Lung (tissue), 12 donors: ENCODE data around the gene TBC1D1. TPM values are rescaled to one million over a fixed set of nuclear protein-coding genes. Genes with fewer than 3 reads are reported as not detected.
A peak's percentile ranks its signal among the peaks of the same experiment; 100 is the strongest.

Experiments used
- ATAC-seq: fragments of 200-7000 bp; cut with Tn5 transposase; one replicate; pipeline ENCODE4 v1.9.1; 2020; ENCODE audit warnings: moderate number of reproducible peaks; ENCODE audit not compliant: insufficient read depth, low FRiP score
- DNase-seq, 3 donors: peaks; one replicate each; pipeline ENCODE4 v3.0.0-alpha.2; 2013 to 2017
- H3K27ac ChIP-seq, 2 donors: one replicate each; pipeline ENCODE4 v1.5.1; 2013; ENCODE audit warnings: mild to moderate bottlenecking in 2 of 2, moderate library complexity in 2 of 2, control low read depth in 1 of 2, inconsistent platforms in 1 of 2, low read depth in 1 of 2, low read length in 1 of 2
- H3K27me3 ChIP-seq, 3 donors: one replicate each; pipeline ENCODE4 v1.5.1; 2013; ENCODE audit warnings: low read length in 2 of 3; ENCODE audit not compliant: control insufficient read depth in 3 of 3, insufficient read depth in 3 of 3
- H3K36me3 ChIP-seq, 4 donors: one replicate each; pipeline ENCODE4 v1.5.1; 2013; ENCODE audit warnings: low read length in 4 of 4, mild to moderate bottlenecking in 1 of 4, moderate library complexity in 1 of 4; ENCODE audit not compliant: control insufficient read depth in 4 of 4, insufficient read depth in 4 of 4
- H3K4me1 ChIP-seq, 5 donors: one replicate each; pipeline ENCODE4 v1.5.1; 2013; ENCODE audit warnings: low read length in 5 of 5, mild to moderate bottlenecking in 2 of 5, moderate library complexity in 1 of 5; ENCODE audit not compliant: control insufficient read depth in 5 of 5, insufficient read depth in 5 of 5
- H3K4me3 ChIP-seq: one replicate; pipeline ENCODE4 v1.5.1; 2013; ENCODE audit warnings: mild to moderate bottlenecking, control low read depth, moderate library complexity
- H3K9ac ChIP-seq, 2 donors: one replicate each; pipeline ENCODE4 v1.5.1; 2013; ENCODE audit warnings: low read length in 2 of 2, control low read depth in 1 of 2; ENCODE audit not compliant: insufficient read depth in 1 of 2
- H3K9me3 ChIP-seq, 4 donors: one replicate each; pipeline ENCODE4 v1.5.1; 2013; ENCODE audit warnings: low read length in 3 of 4, mild to moderate bottlenecking in 1 of 4, moderate library complexity in 1 of 4; ENCODE audit not compliant: control insufficient read depth in 4 of 4, insufficient read depth in 3 of 4
- WGBS, 2 donors: extraction: QIAGEN DNeasy Blood & Tissue Kit; methylation state at CpG; one replicate each; pipeline ENCODE4 v1.1.7; 2013; 5-methylcytosine and 5-hydroxymethylcytosine counted together
- polyA plus RNA-seq, 2 donors: library from polyadenylated mRNA; stranded (reverse); fragments of 200-250 nt; gene quantifications; one replicate each; pipeline ENCODE4 v1.2.1, GENCODE V29; 2013
- total RNA-seq, 2 donors: library from RNA; depleted of rRNA in 1 of 2; stranded (reverse); fragments of >200 nt in 1 of 2; gene quantifications; one replicate each; pipeline ENCODE4 v1.2.1, GENCODE V29; 2014 to 2021
- TF ChIP-seq, protein P1 (sequence below): IDR thresholded peaks from 2 replicates; pipeline ENCODE4 v1.5.1; 2012; ENCODE audit warnings: mild to moderate bottlenecking; ENCODE audit errors: control extremely low read depth, extremely low read depth
- donor health status: control.
- donor health status: control.
- donor health status: Bipolar disorder and iron deficiency.
- donor health status: healthy.
- donor health status: DM: yes; HTN: yes; CAD: no.

TBC1D1 gene
- total and polyA plus RNA-seq, 4 donors = 23.6 to 71.1 (median 43.9) TPM

DNA sequence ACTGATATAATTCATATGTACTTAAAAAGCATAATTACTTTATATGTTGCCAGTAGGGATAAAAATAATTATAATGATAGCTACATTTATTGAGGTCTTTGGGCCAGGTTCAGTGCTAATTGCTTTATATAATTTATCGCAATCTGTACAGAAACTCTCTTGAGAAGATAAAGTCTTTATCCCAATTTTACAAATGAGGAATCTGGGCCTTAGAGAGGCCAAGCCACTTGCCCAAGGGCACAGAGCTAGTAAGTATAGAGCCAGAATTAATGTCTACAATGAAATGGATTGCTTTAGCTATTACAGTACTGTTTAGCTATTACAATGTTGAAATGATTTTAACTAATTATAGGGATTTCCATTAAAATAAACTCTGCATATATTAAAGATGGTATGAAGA is 30.6 kb upstream of the TBC1D1 start:
- Histone ChIP-seq H3K27ac (no peak overlapping the region), H3K4me3 (no peak overlapping the region), H3K27me3 (no peaks in the 10 kb centered on the region), H3K9ac (no peak overlapping the region), H3K36me3 (peaks cover 0 to 13% (median 4%) of the 10 kb centered on the region in 4 donors), H3K4me1 (peaks cover 0 to 7% (median 2%) of the 10 kb centered on the region in 5 donors), H3K9me3 (no peaks in the 10 kb centered on the region)
- WGBS, 2 donors = 97 to 100% methylated on average over 1 of the region's 1 CpG
- DNase-seq = no peak
- ATAC-seq = no peak
- TF ChIP-seq, protein P1, sequence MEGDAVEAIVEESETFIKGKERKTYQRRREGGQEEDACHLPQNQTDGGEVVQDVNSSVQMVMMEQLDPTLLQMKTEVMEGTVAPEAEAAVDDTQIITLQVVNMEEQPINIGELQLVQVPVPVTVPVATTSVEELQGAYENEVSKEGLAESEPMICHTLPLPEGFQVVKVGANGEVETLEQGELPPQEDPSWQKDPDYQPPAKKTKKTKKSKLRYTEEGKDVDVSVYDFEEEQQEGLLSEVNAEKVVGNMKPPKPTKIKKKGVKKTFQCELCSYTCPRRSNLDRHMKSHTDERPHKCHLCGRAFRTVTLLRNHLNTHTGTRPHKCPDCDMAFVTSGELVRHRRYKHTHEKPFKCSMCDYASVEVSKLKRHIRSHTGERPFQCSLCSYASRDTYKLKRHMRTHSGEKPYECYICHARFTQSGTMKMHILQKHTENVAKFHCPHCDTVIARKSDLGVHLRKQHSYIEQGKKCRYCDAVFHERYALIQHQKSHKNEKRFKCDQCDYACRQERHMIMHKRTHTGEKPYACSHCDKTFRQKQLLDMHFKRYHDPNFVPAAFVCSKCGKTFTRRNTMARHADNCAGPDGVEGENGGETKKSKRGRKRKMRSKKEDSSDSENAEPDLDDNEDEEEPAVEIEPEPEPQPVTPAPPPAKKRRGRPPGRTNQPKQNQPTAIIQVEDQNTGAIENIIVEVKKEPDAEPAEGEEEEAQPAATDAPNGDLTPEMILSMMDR = no peak

DNA sequence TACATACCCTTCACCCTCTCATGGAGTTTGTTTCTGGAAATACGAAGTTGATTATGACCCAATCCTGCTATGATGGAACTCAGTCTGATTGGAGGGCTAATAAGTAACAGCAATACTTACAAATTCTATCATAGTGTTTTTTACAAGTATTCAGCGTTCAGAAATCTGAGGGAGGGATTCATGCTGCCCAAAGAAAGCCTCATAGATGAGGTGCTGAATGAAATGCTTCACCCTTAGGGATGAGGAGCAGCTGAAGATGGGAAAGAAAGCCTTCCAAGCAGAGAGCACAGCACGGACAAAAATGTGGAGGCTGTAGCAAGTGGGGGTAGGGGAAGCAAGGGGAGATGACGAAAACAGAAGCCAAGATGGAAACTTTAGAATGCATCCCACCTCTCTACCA is 27.9 kb upstream of the TBC1D1 start:
- DNase-seq (peak; percentile 14 to 62 (median 54)), ATAC-seq (no peak)
- no peak overlapping the region for H3K9ac ChIP-seq
- H3K4me3 ChIP-seq = no peak overlapping the region
- TF ChIP-seq, protein P1 = no peak
- H3K4me1 ChIP-seq = peaks cover 0 to 7% (median 2%) of the 10 kb centered on the region in 5 donors
- peaks cover 0 to 10% (median under 1%) of the 10 kb centered on the region in 4 donors for H3K36me3 ChIP-seq
- H3K27ac ChIP-seq = no peak overlapping the region
- 80 to 85% methylated on average over 4 of the region's 4 CpGs for WGBS, 2 donors
- H3K27me3 ChIP-seq = no peaks in the 10 kb centered on the region
- no peaks in the 10 kb centered on the region for H3K9me3 ChIP-seq

DNA sequence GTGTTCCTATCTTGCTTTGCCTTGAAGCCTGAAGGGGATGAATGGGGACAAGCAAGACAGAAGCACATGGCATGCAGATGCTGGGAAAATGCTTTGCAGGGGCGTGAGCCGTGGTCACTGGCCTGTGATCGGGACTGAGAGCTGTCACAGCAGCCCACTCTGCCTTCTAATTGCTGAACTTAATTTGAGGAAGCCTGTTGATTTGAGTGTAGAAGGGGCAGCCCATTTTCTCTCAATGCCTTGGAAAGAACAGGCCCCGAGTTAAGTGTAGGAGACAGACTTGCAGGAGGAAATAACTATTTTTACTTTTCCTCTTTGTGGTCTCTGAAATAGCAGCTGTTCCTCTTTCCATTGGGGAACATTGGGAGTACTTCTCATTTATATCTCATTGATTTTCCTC is 26.1 kb upstream of the TBC1D1 start:
- DNase-seq (peak in 1 of 3 donors; percentile 8), ATAC-seq (no peak)
- no peak overlapping the region for H3K9ac ChIP-seq
- no peaks in the 10 kb centered on the region for H3K27me3 ChIP-seq
- H3K4me1 ChIP-seq = peaks cover 0 to 5% (median 2%) of the 10 kb centered on the region in 5 donors
- H3K4me3 ChIP-seq = no peak overlapping the region
- no peak overlapping the region for H3K27ac ChIP-seq
- no peaks in the 10 kb centered on the region for H3K9me3 ChIP-seq
- peaks cover 0 to 9% (median 0%) of the 10 kb centered on the region in 4 donors for H3K36me3 ChIP-seq
- TF ChIP-seq, protein P1 = no peak
- 48 to 59% methylated on average over 4 of the region's 4 CpGs for WGBS, 2 donors

DNA sequence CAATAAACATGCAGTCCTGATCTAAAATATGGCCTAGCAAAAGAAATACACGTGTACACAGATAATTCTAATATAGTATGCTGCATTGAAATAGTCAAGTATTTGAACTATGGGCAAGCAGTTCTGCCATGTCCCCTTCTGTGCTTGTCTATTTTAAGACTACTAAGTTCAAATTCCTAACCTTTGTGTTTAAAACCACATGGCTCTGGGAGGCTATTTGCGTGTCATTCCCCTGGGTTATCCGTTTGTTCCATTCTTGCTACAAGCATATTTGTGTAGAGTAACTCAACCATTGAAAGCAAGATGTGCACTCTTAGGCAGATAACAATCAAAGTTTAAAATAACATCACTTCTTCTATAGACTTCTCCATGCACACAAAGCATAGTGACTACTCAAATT is 25.4 kb upstream of the TBC1D1 start:
- 71 to 78% methylated on average over 3 of the region's 3 CpGs for WGBS, 2 donors
- Histone ChIP-seq H3K9ac (no peak overlapping the region), H3K27me3 (no peaks in the 10 kb centered on the region), H3K4me3 (no peak overlapping the region), H3K4me1 (peaks cover 0 to 5% (median 2%) of the 10 kb centered on the region in 5 donors), H3K9me3 (no peaks in the 10 kb centered on the region), H3K36me3 (peaks cover 0 to 9% (median 0%) of the 10 kb centered on the region in 4 donors), H3K27ac (no peak overlapping the region)
- DNase-seq = no peak
- no peak for ATAC-seq
- TF ChIP-seq, protein P1 = no peak
